ACHN (cell line): ENCODE measurements around the gene MAPK8.
A peak's percentile ranks its signal among the peaks of the same experiment; 100 is the strongest.

Experiments used
- DNase-seq: peaks from one replicate; pipeline ENCODE4 v3.0.0-alpha.2; 2015
- in situ Hi-C: cut with HindIII; loops from 2 replicates; pipeline ENCODE4 v1.10.0; 2017; ENCODE audit warnings: low sequenced_read_pairs, low pct_ligation_motif_present, low pct_unique_long_range_greater_than_20kb

The MAPK8 gene

GRCh38 chr10:48363617-48364355 lies 57.3 kb downstream of the MAPK8 start:
- in situ Hi-C loops, result no loop called here
- peak; percentile 82 for DNase-seq

GRCh38 chr10:48364659-48365405 lies 58.4 kb downstream of the MAPK8 start:
- DNase-seq, result peak; percentile 46
- in situ Hi-C loops, result no loop called here

DNA sequence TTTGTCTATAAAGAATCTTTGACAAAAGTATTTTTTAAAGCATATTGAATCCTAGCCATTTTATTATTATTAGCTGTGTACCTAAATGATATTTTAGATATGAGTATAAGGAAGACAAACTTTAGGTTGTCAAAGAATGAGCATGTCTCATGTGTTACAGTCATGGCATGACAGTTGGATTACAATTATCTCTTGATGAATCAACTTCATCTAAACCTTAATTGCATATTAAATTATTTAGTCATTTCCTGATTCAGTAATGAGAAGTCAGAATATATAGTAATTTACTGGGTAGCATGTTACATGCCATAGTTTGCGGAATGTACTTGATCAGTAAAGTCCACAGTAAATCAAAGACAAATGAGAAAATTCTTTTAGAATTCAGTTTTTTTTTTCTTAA lies 59.2 kb downstream of the MAPK8 start:
- DNase-seq, result no peak
- in situ Hi-C loops, result no loop called here

- DNase-seq, result no peak
- in situ Hi-C loops, result no loop called here
Measured at GRCh38 chr10:48366261-48366660, 59.8 kb downstream of the MAPK8 start.

DNA sequence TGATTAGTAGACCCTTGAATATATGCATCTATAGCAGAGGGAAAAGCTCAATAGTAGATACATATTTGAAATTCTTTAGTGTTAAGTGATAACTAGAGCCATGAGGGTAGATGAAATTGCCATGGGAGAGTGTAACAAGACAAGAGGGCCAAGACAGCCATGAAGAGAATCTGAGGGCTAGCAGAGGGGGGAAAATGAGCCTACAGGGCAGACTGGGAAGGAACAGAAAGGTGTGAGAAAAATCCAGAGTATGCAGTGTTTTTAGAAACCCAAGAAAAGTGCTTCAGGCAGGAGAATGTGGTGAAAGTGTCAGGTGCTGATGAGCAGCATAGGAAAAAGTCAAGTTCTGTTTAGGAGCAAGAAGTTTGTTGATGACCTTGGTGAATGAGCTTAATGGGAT lies 63.0 kb downstream of the MAPK8 start:
- in situ Hi-C loops, result no loop called here

GRCh38 chr10:48377751-48378530 lies 71.5 kb downstream of the MAPK8 start:
- DNase-seq, result peak; percentile 41
- in situ Hi-C loops, result no loop called here

More for the DNA sequence above, 63.0 kb downstream of the MAPK8 start:
- DNase-seq, result no peak

DNA sequence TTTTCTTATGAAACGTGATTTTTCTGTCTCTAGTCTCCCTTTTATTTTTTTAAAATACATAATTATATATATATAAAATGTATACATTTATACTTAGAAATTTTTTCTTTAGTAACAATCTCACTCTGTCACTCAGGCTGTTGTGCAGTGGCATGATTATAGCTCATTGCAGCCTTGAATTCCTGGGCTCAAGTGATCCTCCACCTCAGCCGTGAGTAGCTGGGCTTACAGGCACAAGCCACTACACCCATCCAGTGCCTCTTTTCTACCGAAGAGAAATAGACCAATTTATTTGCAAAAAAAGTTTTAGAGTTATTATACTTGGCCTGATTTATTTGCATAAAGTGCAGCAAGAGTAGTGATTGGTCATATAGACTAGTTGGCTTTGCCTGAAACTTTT lies 72.2 kb downstream of the MAPK8 start:
- DNase-seq, result no peak
- in situ Hi-C loops, result no loop called here

- no peak for DNase-seq
- in situ Hi-C loops, result no loop called here
Measured at GRCh38 chr10:48381971-48382370, 75.5 kb downstream of the MAPK8 start.

DNA sequence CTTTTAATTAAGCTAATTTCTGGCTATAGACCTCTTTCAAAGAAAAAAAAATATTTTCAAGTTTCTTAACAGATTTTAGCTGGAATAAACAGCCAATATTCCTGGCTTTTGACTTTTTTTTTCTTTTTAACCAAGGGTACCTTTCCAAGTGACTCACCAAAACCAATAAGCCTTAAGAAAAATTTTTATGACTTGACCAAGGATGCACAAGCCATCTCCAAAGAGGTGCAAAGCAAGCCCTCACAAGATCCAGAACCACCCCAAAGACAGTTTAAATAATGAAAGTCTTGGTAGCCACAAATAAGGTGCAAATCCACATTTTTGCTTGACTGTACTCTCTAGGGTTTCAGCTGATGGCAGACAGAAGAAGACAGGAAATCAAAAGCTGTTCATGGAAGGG lies 76.5 kb downstream of the MAPK8 start:
- in situ Hi-C loops, result no loop called here
- DNase-seq, result no peak

DNA sequence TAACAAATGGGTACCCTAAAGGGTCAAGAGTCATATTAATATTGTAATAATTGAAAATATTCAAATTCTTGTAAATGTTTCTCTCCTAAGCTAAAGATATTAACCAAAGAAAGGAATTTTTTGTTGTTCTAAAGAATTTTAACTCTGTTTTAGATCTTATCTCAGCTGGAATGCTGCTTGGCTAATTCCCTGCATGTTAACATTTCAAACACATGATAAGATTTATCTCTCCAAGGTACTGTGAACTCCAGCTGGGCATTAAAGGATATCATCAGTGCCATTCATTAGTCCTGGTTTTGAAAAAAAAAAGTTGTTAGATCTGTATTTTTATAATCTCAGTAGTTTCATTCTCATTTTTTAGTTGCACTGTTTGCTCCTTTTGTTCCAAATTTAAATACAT lies 76.9 kb downstream of the MAPK8 start:
- no peak for DNase-seq
- in situ Hi-C loops, result no loop called here

DNA sequence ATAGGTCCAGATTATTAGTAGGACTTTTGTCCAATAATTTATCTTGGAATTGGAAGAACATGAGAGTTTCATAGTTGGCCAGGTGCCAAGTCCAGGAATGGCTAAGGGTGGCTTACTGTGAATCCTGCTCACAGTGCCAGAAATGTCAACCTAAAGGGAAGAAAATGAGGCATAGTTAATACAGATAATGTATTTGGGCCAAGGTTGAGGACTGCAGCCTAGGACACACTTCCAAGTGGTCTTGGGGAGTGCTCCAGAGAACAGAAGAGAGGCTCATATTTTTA lies 78.2 kb downstream of the MAPK8 start:
- no peak for DNase-seq
- in situ Hi-C loops, result no loop called here

DNA sequence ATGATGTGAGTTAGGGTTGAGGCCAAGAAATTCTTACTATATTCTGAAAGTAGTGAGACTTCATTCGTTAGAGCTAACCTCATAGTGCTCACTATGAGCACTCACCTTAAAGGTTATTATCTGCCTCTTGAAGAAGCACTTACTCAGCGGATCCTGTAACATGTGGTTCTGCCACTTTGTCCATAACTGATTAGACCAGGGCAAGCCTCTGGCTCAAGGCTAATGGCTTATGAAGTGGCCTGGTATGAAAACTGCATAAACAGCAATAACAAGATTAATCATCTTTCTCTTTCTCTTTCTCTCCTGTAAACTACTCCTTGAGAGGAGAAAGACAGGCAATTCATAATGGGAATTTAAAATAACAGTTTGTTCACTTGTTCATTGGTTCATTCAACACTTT lies 82.8 kb downstream of the MAPK8 start:
- no peak for DNase-seq
- in situ Hi-C loops, result no loop called here

DNA sequence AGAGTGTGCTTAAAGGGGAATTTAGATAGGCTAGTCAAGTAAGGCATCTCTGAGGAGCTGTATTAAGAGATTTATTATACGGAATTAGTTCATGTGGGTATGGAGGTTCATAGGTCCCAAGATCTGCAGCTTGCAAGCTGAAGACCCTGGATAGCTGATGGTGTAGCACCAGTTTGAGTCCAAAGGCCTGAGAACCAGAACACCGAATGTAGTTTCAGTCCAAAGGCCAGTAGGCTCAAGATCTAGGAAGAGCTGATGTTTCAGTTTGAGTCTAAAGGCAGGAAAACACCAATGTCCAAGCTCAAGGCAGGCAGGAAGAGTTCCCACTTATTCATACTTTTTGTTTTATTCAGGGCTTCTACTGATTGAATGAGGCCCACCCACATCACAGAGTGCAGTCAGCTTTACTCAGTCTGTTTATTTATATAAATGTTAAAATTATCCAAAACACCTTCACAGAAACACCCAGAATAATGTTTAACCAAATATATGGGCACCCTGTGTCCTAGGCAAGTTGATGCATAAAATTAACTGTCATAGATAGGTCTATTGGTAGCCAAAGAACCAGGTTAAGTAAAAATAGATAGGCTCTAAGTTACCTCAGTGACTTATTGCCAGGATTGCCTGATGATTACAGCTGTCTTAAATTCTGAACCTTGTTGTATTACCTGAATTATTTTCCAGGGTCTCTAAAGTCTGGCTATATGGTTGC lies 83.5 kb downstream of the MAPK8 start:
- in situ Hi-C loops, result no loop called here
- DNase-seq, result no peak

- no peak for DNase-seq
- in situ Hi-C loops, result no loop called here
Measured at GRCh38 chr10:48390558-48390871, 84.0 kb downstream of the MAPK8 start.

DNA sequence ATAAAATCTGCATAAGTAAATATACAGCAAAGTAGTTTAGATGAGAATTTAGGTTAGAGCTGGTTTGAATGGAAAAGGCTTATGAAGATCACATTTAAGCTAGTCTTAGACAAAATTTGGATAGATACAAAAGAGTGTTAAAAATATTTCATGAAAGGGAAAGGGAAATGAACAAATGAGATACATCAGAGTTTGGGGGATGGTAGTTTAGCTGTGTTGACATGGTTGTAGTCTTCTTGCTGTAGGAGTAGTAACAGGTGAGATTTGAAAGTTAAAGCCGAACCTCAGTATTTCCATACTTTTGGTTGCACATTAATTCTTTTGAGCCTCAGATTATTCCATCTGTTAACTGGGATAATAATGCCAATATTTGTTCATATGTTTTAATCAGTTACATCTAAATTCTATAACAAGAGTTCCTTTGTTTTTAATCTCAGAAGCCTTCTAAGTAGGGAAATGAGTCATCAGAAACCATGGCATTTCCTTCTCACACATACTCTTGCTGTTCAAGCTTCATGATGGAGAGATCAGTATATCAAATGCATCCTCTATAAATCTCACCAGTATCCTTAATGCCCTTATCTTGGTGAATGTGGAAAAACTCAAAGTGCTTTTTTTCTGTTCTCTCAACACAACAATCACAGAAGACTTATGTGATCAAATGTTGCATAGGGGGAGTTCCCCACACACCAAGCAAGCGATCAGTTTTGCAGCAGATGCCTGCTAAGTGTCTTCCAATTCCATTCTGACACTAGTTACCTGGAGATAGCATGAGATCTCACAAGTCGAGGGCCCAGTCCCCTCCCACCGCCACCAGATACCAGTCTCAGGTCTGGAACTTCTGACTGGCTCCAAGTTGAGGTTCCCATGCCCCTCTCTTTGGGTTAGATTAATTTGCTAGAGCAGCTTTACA lies 84.7 kb downstream of the MAPK8 start:
- in situ Hi-C loops, result no loop called here
- DNase-seq, result peak; percentile 25

DNA sequence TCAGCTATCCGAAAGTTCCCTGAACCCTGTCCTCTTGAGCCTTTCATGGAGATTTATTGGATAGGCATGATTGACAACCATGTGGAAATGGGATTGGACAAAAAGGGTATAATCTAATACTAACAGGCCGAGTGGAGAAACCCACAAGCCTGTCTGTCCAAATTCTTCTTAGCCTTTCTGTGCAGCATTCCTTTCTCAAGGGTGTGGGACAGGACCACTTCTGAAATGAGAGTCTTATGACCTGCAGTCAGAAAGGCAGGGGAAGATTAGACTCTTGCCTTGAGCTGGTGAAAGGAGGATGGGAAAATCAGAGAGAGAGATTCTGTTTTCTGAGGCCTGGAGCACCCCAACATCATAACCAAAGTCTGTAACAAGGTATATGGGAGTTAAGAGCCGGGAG lies 85.5 kb downstream of the MAPK8 start:
- in situ Hi-C loops, result no loop called here
- no peak for DNase-seq

GRCh38 chr10:48398261-48398660 lies 91.8 kb downstream of the MAPK8 start:
- in situ Hi-C loops, result no loop called here

DNA sequence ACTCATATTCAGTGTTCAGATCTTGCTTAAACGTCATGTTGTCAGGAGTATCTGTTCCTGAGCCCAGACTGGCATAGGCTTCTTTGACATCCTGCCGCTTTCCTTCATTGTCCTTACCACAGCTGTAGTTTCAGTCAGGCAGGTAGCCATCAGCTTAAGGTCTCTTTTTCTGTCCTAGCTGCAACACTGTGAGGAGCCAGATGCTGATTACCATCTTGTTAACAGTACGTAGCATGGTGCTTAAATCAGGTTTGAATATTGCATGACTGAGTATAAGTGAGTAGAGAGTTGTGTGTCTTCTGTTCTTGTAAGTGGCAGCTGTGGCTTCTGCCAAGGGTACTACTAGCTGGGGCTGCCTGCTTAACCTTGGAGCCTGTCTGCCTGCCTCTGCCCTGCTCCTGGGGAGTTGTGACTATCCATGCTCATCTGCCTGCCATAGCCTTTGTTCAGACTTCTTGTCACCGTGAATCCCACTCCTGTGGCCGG lies 92.6 kb downstream of the MAPK8 start:
- DNase-seq, result no peak
- in situ Hi-C loops, result no loop called here

More at GRCh38 chr10:48398261-48398660, 91.8 kb downstream of the MAPK8 start:
- DNase-seq, result no peak
